Measurements from ENCODE around the gene ROPN1.
A peak's percentile ranks its signal among the peaks of the same experiment; 100 is the strongest.
"Not testable (repeated sequence)": the region's sequence is repeated elsewhere in the genome, so short reads cannot be mapped to it uniquely, and the experiment has no call there.

ROPN1 gene

DNA sequence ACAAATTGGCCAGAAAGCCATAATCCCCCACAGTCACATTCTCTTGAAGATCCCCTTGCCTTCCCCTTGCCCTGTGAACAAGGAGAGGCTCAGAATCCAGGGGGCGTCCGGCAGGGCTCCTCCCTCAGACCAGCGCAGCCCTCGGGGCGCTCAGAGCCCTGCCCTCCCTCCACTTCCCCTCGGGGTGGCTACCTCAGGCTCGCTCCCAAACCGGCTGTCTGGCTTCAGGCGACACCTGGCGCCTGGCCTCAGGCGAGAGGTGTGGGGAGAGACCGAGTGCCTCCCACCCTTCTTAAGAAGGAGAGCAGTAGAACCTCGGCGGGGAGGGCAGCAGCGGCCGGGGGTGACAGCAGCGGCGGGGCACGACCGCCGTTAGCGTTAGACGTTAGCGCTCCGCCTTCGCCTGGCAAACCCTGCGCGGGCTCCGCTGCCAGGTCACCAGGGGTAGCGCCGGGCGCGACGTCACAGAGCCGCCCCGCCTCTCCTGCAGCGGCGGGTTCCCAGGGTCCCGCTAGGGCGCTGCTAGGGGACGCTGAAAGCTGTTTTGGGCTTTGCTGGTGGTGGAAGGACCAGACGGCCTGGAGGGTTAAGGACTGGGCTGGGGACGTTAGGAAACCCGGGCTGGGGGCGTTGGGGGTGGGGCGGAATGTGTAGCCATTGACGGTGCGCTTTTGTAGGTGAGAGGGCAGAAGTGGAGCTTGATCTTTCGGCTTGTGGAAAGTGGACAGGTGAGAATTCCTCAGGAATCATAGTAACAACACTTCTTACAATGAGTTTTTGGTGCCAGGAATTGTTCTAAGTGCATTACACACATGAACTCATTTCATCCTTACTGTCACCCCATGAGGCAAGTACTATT lies at the start of gene ROPN1:
TSS of gene ROPN1 (minus strand) at position 395 of the 859 bp plus-strand sequence. CDS start 11,643 bp downstream, outside the sequence.
- DNase-seq (ENCODE audit: low read depth): not testable (repeated sequence)

GRCh38 chr3:124041553-124041952 lies 49.6 kb upstream of the ROPN1 start:
- DNase-seq (ENCODE audit: low read depth): no peak

GRCh38 chr3:124037326-124037725 lies 45.4 kb upstream of the ROPN1 start:
- no peak for DNase-seq (ENCODE audit: low read depth)

DNA sequence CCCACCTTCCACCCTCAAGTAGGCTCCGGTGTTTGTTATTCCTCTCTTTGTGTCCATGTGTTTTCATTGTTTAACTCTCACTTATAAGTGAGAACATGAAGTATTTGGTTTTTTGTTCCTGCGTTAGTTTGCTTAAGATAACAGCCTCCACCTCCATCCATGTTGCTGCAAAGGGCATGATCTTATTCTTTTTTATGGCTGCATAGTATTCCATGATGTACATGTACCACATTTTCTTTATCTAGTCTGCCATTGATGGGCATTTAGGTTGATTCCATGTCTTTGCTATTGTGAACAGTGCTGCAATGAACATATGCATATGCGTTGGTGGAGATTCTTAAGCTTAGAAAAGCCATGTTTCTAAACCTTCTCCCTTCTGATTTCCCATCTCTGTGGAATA lies 44.3 kb upstream of the ROPN1 start:
- DNase-seq (ENCODE audit: low read depth): not testable (repeated sequence)

DNA sequence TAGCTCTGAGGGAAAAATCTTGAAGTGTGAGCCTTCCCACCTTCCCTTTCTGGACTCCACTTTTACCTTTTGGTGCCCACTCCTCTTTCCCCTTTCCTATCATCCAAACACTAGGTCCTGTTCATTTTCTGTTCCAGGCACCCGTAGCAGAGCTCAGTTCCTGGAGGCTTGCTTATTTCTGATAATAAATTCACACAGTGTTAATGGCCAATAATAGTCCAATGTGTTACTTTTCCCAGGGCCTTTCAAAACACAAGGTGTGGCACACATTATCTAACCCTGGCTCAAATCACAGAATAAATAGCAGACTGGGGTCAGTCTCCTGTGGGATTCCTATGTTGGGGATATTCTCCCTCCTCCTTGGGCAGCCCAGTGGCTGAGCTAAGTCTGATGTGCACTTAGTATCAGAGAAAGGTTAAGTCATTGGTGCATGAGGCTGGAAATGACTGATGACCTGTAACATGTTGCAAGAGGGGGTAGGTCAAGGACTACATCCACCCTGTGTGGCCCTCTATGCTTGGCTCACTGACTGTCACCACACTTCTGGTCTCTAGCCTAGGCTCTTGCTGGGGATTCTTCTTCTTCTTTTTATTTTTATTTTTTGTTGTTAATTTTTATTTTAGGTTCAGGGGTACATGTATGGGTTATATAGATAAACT lies 43.7 kb upstream of the ROPN1 start:
- no peak for DNase-seq (ENCODE audit: low read depth)

DNA sequence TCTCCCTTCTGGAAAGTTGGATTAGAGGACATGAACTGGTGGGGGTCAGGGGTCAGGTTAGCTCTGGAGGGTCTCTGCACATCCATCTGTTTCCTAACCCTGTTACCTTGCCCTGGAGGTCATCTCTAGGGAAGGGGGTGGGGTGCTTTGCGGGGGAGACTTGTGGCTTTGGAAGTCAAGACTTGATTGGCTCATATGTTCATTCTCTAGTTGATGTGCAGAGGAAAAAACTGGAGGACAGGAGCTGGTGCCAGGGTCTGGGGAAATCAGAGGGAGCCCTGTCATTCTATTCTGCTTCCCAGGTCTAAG lies 42.9 kb upstream of the ROPN1 start:
- DNase-seq (ENCODE audit: low read depth): no peak

GRCh38 chr3:124034016-124034843 lies 42.3 kb upstream of the ROPN1 start:
- no peak for DNase-seq (ENCODE audit: low read depth)

- DNase-seq (ENCODE audit: low read depth): no peak
These were observed 41.6 kb upstream of the ROPN1 start, which contains the start of gene KALRN for GRCh38 chr3:124033360-124034015. KALRN (plus strand) TSS chr3:124033369.

DNA sequence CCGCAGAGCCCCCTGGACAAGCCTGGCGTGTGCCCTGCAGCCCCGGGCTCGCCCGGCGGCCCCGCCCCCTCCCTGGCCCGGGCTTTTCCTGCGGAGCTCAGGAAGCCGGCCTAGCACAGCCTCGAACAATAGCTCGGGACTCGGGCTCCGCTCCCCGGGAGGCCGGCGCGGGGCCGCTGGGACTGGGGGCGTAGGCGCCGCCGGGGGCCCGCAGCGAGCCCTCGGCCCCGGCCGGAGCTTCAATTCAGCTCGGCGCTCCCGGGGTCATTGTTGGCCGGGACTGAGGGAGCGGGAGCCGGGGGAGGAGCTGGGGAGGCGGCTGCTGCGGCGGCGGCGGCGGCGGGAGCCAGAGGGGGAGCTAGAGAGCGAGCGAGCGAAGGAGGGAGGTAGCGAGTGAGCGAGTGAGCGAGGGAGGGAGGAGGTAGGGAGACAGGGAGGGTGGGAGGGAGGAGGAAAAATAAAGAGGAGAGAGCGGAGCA lies 41.0 kb upstream of the ROPN1 start:
- DNase-seq (ENCODE audit: low read depth): peak; percentile 44

GRCh38 chr3:124032311-124032880 lies 40.5 kb upstream of the ROPN1 start:
- no peak for DNase-seq (ENCODE audit: low read depth)

DNA sequence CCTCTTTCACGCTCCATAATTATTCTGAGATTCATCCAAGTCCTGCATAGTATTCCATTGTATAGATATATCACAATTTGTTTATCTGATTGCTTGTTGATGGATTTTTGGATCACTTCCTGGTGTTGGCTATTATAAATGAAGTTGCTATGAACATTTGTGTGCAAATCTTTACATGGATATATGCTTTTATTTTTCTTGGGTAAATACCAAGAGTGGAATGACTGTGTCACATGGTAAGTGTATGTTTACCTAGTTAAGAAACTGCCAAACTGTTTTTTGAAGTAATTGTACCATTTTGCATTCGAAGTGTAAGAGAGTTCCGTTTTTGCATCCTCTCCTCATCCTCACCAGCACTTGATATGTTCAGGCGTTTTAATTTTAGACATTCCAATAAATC lies 34.6 kb upstream of the ROPN1 start:
- DNase-seq (ENCODE audit: low read depth): no peak

DNA sequence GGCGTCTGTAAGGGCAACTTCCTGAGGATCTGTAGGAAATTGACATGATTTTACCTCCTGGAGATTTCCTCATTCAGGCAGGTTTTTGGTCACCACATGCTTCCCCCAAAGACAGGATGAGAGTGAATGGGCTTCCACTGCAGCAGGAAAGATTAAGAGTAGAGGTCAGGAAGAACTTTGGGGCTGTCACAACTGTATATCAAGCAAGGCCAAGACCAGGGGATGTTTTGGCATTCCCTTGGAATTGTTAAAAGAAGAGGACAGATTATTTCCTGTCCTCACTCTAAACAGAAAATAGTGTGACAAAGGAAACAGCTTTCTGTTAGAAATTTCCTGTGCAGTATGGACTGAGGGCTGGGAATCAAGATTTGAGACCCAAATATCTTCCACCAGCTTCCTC lies 31.6 kb upstream of the ROPN1 start:
- DNase-seq (ENCODE audit: low read depth): not testable (repeated sequence)

GRCh38 chr3:124019291-124019690 lies 27.4 kb upstream of the ROPN1 start:
- no peak for DNase-seq (ENCODE audit: low read depth)

- DNase-seq (ENCODE audit: low read depth): not testable (repeated sequence)
These were observed 25.6 kb upstream of the ROPN1 start for GRCh38 chr3:124017502-124017901.

- DNase-seq (ENCODE audit: low read depth): not testable (repeated sequence)
These were observed 24.6 kb upstream of the ROPN1 start for GRCh38 chr3:124016483-124016882.

GRCh38 chr3:124014366-124014942 lies 22.5 kb upstream of the ROPN1 start:
- no peak for DNase-seq (ENCODE audit: low read depth)

DNA sequence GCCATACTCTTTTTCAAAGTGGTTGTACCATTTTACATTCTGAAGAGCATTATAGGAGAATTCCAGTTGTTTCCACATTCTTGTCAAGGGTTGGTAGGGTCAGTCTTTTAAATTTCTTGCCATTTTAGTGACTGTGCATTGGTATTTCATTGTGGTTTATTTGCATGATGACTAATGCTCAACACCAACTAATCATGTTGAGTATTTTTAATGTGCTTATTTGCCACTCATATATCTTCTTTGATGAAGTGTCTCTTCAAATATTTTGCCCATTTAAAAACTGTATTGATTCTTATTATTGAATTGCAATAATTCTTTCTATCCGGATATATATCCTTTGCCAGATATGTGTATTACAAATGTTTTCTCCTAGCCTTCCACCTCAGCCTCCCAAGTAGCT lies 16.4 kb upstream of the ROPN1 start:
- not testable (repeated sequence) for DNase-seq (ENCODE audit: low read depth)

DNA sequence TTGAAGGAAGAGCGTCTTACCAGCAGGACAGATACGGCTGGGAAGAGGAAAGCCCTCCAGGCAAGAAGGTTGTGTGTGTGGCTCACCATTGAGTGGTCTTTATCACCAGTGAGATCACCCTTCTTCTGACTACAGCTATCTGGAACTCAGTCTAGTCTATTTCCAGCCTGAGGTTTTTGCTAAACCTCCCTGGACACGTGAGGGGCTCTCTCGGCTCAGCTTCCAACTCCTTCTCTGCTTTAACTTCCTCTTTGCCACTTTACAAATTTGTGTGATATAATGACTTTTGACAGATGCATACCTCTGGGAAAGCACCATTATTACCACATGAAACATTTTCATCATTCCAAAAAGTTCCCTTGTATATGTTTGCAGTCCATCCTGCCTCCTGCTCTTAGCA lies 15.3 kb upstream of the ROPN1 start:
- no peak for DNase-seq (ENCODE audit: low read depth)

GRCh38 chr3:124002405-124003079 lies 10.6 kb upstream of the ROPN1 start:
- DNase-seq (ENCODE audit: low read depth): not testable (repeated sequence)

GRCh38 chr3:124001366-124001765 lies 9.4 kb upstream of the ROPN1 start:
- DNase-seq (ENCODE audit: low read depth): not testable (repeated sequence)

GRCh38 chr3:123997543-123997942 lies 5.6 kb upstream of the ROPN1 start:
- no peak for DNase-seq (ENCODE audit: low read depth)

Measured in activated T-cell treated with anti-CD3 and anti-CD28 coated beads for 1 hour (primary cell).